ENCODE data around the gene GATB. TPM values are rescaled to one million over a fixed set of nuclear protein-coding genes. Genes with fewer than 3 reads are reported as not detected.

The GATB gene
- total RNA-seq, 2 donors from 2014 or later: 28.1 to 131 TPM

- no peak overlapping the region for H3K4me3 ChIP-seq
- no peaks in the 10 kb centered on the region for H3K36me3 ChIP-seq
- TF ChIP-seq CTCF (IDR thresholded peaks at IDR 0.05): no peak
- no peak overlapping the region for H3K27ac ChIP-seq
- no peaks in the 10 kb centered on the region for H3K9me3 ChIP-seq
- H3K4me1 ChIP-seq: peaks cover 0 to 16% of the 10 kb centered on the region in 2 donors
- no peaks in the 10 kb centered on the region for H3K27me3 ChIP-seq
- no peak for DNase-seq (ENCODE audit: low spot score)
Observed at GRCh38 chr4:151796106-151796505, 35.3 kb upstream of the GATB start.

GRCh38 chr4:151792995-151793394 lies 32.2 kb upstream of the GATB start:
- H3K4me3 ChIP-seq: no peak overlapping the region
- no peaks in the 10 kb centered on the region for H3K9me3 ChIP-seq
- no peaks in the 10 kb centered on the region for H3K27me3 ChIP-seq
- H3K27ac ChIP-seq: no peak overlapping the region
- no peak for TF ChIP-seq CTCF (IDR thresholded peaks at IDR 0.05)
- no peaks in the 10 kb centered on the region for H3K36me3 ChIP-seq
- no peak for DNase-seq (ENCODE audit: low spot score)
- peaks cover 0 to 9% of the 10 kb centered on the region in 2 donors for H3K4me1 ChIP-seq

GRCh38 chr4:151792530-151792929 lies 31.7 kb upstream of the GATB start:
- no peaks in the 10 kb centered on the region for H3K27me3 ChIP-seq
- peaks cover 0 to 7% of the 10 kb centered on the region in 2 donors for H3K4me1 ChIP-seq
- no peak overlapping the region for H3K4me3 ChIP-seq
- no peak for TF ChIP-seq CTCF (IDR thresholded peaks at IDR 0.05)
- no peak overlapping the region for H3K27ac ChIP-seq
- DNase-seq (ENCODE audit: low spot score): no peak
- no peaks in the 10 kb centered on the region for H3K9me3 ChIP-seq
- no peaks in the 10 kb centered on the region for H3K36me3 ChIP-seq

GRCh38 chr4:151788021-151788420 lies 27.2 kb upstream of the GATB start:
- no peaks in the 10 kb centered on the region for H3K27me3 ChIP-seq
- H3K27ac ChIP-seq: no peak overlapping the region
- H3K4me3 ChIP-seq: no peak overlapping the region
- no peak for DNase-seq (ENCODE audit: low spot score)
- TF ChIP-seq CTCF (IDR thresholded peaks at IDR 0.05): no peak
- H3K9me3 ChIP-seq: no peaks in the 10 kb centered on the region
- H3K4me1 ChIP-seq: peaks cover 0 to 4% of the 10 kb centered on the region in 2 donors
- H3K36me3 ChIP-seq: no peaks in the 10 kb centered on the region

- DNase-seq (ENCODE audit: low spot score): no peak
- H3K4me1 ChIP-seq: peaks cover 0 to 4% of the 10 kb centered on the region in 2 donors
- H3K27me3 ChIP-seq: no peaks in the 10 kb centered on the region
- H3K36me3 ChIP-seq: no peaks in the 10 kb centered on the region
- no peaks in the 10 kb centered on the region for H3K9me3 ChIP-seq
- no peak overlapping the region for H3K4me3 ChIP-seq
- H3K27ac ChIP-seq: no peak overlapping the region
- no peak for TF ChIP-seq CTCF (IDR thresholded peaks at IDR 0.05)
Observed at GRCh38 chr4:151786158-151786495, 25.3 kb upstream of the GATB start.

- DNase-seq (ENCODE audit: low spot score): no peak
- H3K27ac ChIP-seq: no peak overlapping the region
- no peaks in the 10 kb centered on the region for H3K36me3 ChIP-seq
- H3K9me3 ChIP-seq: no peaks in the 10 kb centered on the region
- peaks cover 0 to 4% of the 10 kb centered on the region in 2 donors for H3K4me1 ChIP-seq
- no peak for TF ChIP-seq CTCF (IDR thresholded peaks at IDR 0.05)
- no peaks in the 10 kb centered on the region for H3K27me3 ChIP-seq
- no peak overlapping the region for H3K4me3 ChIP-seq
Observed at GRCh38 chr4:151785484-151786157, 24.8 kb upstream of the GATB start.

Measured in right atrium auricular region (tissue), 2 donors.